Endodermal cell (in vitro differentiated cells): ENCODE results near the gene CROCC2. TPM values are rescaled to one million over a fixed set of nuclear protein-coding genes. Genes with fewer than 3 reads are reported as not detected.
A peak's percentile ranks its signal among the peaks of the same experiment; 100 is the strongest.

Experiments used
- DNase-seq: peaks from one replicate; pipeline ENCODE4 v3.0.0-alpha.2; 2017
- H3K27ac ChIP-seq: 2 replicates; pipeline ENCODE4 v1.5.1; 2013; ENCODE audit warnings: mild to moderate bottlenecking, low read depth, low read length, moderate library complexity
- H3K27me3 ChIP-seq: 2 replicates; pipeline ENCODE4 v1.6.1; 2013; ENCODE audit warnings: mild to moderate bottlenecking, low read length, moderate library complexity; ENCODE audit not compliant: insufficient read depth, control insufficient read depth, poor library complexity, severe bottlenecking
- H3K36me3 ChIP-seq: 2 replicates; pipeline ENCODE4 v1.7.0; 2013; ENCODE audit warnings: mild to moderate bottlenecking, low read length, moderate library complexity; ENCODE audit not compliant: control insufficient read depth, insufficient read depth
- H3K4me1 ChIP-seq: one replicate; pipeline ENCODE4 v1.7.0; 2013; ENCODE audit warnings: low read length; ENCODE audit not compliant: control insufficient read depth, insufficient read depth
- H3K4me3 ChIP-seq: 2 replicates; pipeline ENCODE4 v1.5.1; 2013; ENCODE audit warnings: mild to moderate bottlenecking, low read length, moderate library complexity
- H3K9ac ChIP-seq: 2 replicates; pipeline ENCODE4 v1.6.1; 2013; ENCODE audit warnings: mild to moderate bottlenecking, low read length, moderate library complexity; ENCODE audit not compliant: poor library complexity, severe bottlenecking; ENCODE audit errors: extremely low read depth
- H3K9me3 ChIP-seq: 2 replicates; pipeline ENCODE4 v1.6.1; 2013; ENCODE audit warnings: mild to moderate bottlenecking, low read length, moderate library complexity; ENCODE audit not compliant: control insufficient read depth
- H3K27ac Mint-ChIP-seq: 2 replicates; pipeline ENCODE4 v1.8.0; 2020; ENCODE audit warnings: mixed read lengths
- H3K27me3 Mint-ChIP-seq: 2 replicates; pipeline ENCODE4 v1.8.0; 2021; ENCODE audit warnings: mild to moderate bottlenecking, mixed read lengths; ENCODE audit not compliant: insufficient read depth
- H3K36me3 Mint-ChIP-seq: 2 replicates; pipeline ENCODE4 v1.8.0; 2020; ENCODE audit warnings: low read depth, mixed read lengths
- H3K4me1 Mint-ChIP-seq: 2 replicates; pipeline ENCODE4 v1.8.0; 2020; ENCODE audit warnings: mixed read lengths
- H3K4me3 Mint-ChIP-seq: 2 replicates; pipeline ENCODE4 v1.8.0; 2020; ENCODE audit warnings: mild to moderate bottlenecking, moderate library complexity, mixed read lengths
- H3K9me3 Mint-ChIP-seq: 2 replicates; pipeline ENCODE4 v1.8.0; 2020; ENCODE audit warnings: mild to moderate bottlenecking, mixed read lengths
- WGBS, 2 experiments: methylation state at CpG; one replicate each; pipeline versions ENCODE4 v1.1.5 to v1.1.7; 2013; ENCODE audit warnings: missing lambda C conversion rate in 2 of 2, mixed read lengths in 1 of 2; ENCODE audit not compliant: insufficient coverage in 1 of 2, insufficient read length in 1 of 2; 5-methylcytosine and 5-hydroxymethylcytosine counted together
- total RNA-seq, 2 donors: library from RNA; stranded (reverse); fragmentation: NEBNext Ultra II Directional in 1 of 2; extraction: Animal tissue kit (Norgen Biotek cat#: 25700) in 1 of 2; gene quantifications; 2 replicates in 1 of 2; 3 replicates in 1 of 2; pipeline ENCODE4 v1.2.1, GENCODE V29; 2021
- TF ChIP-seq, protein P1 (sequence below): fragments of 200-600 bp; sonication (generic); conservative IDR thresholded peaks from 2 replicates; pipeline ENCODE4 v1.5.0; 2021; ENCODE audit warnings: antibody characterized with exemption, mild to moderate bottlenecking

CROCC2 gene
- total RNA-seq, 2 donors from 2014 or later = not detected

DNA sequence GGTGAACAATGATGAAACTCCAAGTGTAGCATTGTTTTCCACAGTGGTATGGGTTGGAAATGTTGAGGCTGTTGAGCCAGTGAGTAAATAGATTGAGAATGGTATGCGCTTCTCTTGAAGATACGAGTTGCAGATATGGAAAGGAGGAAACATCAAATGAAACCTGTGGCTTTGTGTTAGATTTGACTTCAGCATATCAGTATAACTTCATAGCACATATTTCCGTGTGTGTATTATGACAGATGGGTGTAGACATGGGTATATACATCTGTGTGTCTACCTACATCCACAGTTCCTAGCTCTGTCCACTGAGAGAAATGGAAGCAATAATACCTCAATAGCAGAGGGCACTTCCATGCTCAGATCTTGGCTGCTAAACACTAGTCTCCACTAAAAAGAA lies 100.3 kb downstream of the CROCC2 start:
- H3K4me3 Mint-ChIP-seq = no peak overlapping the region
- Histone ChIP-seq H3K27ac (no peak overlapping the region), H3K36me3 (no peaks in the 10 kb centered on the region), H3K27me3 (peaks cover 6% of the 10 kb centered on the region), H3K9me3 (peaks cover 26% of the 10 kb centered on the region), H3K4me1 (peaks cover 8% of the 10 kb centered on the region), H3K4me3 (no peak overlapping the region), H3K9ac (no peak overlapping the region)
- H3K36me3 Mint-ChIP-seq = no peaks in the 10 kb centered on the region
- WGBS, 2 experiments = 86 to 94% methylated on average over 2 of the region's 3 CpGs
- H3K9me3 Mint-ChIP-seq = peaks cover 34% of the 10 kb centered on the region
- TF ChIP-seq, protein P1, sequence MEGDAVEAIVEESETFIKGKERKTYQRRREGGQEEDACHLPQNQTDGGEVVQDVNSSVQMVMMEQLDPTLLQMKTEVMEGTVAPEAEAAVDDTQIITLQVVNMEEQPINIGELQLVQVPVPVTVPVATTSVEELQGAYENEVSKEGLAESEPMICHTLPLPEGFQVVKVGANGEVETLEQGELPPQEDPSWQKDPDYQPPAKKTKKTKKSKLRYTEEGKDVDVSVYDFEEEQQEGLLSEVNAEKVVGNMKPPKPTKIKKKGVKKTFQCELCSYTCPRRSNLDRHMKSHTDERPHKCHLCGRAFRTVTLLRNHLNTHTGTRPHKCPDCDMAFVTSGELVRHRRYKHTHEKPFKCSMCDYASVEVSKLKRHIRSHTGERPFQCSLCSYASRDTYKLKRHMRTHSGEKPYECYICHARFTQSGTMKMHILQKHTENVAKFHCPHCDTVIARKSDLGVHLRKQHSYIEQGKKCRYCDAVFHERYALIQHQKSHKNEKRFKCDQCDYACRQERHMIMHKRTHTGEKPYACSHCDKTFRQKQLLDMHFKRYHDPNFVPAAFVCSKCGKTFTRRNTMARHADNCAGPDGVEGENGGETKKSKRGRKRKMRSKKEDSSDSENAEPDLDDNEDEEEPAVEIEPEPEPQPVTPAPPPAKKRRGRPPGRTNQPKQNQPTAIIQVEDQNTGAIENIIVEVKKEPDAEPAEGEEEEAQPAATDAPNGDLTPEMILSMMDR = no peak
- H3K4me1 Mint-ChIP-seq = peaks cover 10% of the 10 kb centered on the region
- no peak overlapping the region for H3K27ac Mint-ChIP-seq
- DNase-seq = peak; percentile 14
- peaks cover 18% of the 10 kb centered on the region for H3K27me3 Mint-ChIP-seq

DNA sequence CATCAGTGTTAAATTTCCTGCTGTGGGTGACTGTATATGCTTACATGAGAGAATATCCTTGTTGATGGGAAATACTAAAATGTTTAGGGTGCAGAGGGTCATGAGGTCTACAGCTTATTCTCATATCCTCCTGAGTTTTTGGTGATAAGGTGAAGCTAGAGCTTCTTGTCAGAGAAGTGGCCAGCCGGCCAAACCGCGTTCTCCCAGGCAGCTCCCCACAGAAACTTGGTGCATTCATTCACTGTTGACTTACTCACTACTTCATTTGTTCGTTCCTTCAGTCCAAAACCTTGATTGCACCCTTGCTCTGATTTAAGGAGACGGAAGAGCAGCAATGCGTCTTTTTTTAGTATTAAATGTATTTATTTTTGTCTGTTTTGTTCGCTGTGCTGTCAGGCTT lies 101.0 kb downstream of the CROCC2 start:
- Mint-ChIP-seq H3K4me1 (peaks cover 10% of the 10 kb centered on the region), H3K36me3 (no peaks in the 10 kb centered on the region)

DNA sequence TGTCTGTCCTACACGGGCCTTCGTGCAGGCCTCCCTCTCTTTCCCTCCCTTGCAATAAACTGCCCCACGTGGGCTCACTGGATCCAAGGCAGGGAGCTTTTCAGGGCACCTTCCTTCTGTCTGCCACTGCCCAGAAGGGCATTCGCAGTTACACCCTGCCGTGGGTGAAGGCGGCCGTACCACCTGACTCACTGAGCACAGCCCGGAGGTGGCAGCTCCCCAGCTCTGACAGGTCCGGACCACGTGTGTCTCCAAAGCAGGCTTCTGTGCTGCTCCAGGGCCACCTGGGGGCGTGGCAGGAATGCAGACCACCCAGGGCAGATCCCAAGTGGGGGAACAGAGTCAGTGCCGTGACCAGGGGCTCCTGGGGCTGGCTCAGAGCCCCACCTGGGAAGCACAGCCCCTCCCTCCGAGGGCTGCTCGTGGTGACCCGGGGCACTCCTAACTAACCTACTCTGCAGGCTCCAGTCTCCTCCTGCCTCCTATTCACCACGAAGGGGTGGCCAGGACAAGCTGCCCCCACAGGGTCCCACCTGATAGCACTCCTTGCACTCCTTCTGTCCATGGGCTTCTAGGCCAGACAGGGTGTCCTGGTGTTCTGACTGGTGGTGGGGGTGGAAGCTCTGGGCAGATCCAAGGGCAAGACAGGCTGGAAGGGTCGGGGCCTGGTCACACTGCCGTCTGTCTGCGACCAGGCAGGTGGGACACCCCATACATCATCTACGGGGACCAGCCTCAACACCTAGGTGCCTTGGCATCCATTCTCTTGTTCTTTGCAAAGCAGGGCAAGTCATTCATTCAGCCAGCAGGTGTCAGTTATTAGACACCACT lies 102.0 kb downstream of the CROCC2 start:
- Histone ChIP-seq H3K27me3 (no peaks in the 10 kb centered on the region), H3K9ac (no peak overlapping the region), H3K36me3 (no peaks in the 10 kb centered on the region), H3K27ac (no peak overlapping the region), H3K4me3 (no peak overlapping the region), H3K9me3 (peaks cover 26% of the 10 kb centered on the region), H3K4me1 (peaks cover 8% of the 10 kb centered on the region)
- WGBS, 2 experiments = 84 to 90% methylated on average over 14 to 20 of the region's 20 CpGs
- H3K9me3 Mint-ChIP-seq = peaks cover 33% of the 10 kb centered on the region
- no peak overlapping the region for H3K4me3 Mint-ChIP-seq
- peaks cover 10% of the 10 kb centered on the region for H3K4me1 Mint-ChIP-seq
- H3K27me3 Mint-ChIP-seq = peaks cover 9% of the 10 kb centered on the region
- no peaks in the 10 kb centered on the region for H3K36me3 Mint-ChIP-seq
- peak; percentile 49 for DNase-seq
- H3K27ac Mint-ChIP-seq = no peak overlapping the region
- TF ChIP-seq, protein P1 = no peak

More for the DNA sequence above, 101.0 kb downstream of the CROCC2 start:
- Histone ChIP-seq H3K27ac (no peak overlapping the region), H3K36me3 (no peaks in the 10 kb centered on the region), H3K27me3 (no peaks in the 10 kb centered on the region), H3K9me3 (peaks cover 26% of the 10 kb centered on the region), H3K4me3 (no peak overlapping the region), H3K4me1 (peaks cover 8% of the 10 kb centered on the region), H3K9ac (no peak overlapping the region)
- Mint-ChIP-seq H3K4me3 (no peak overlapping the region), H3K9me3 (peaks cover 34% of the 10 kb centered on the region), H3K27me3 (peaks cover 14% of the 10 kb centered on the region), H3K27ac (no peak overlapping the region)
- TF ChIP-seq, protein P1 = no peak
- no peak for DNase-seq
- WGBS, 2 experiments = 93 to 94% methylated on average over 4 to 7 of the region's 7 CpGs
